Measurements from ENCODE around the gene CHKB. TPM values are rescaled to one million over a fixed set of nuclear protein-coding genes. Genes with fewer than 3 reads are reported as not detected.
A peak's percentile ranks its signal among the peaks of the same experiment; 100 is the strongest.

The CHKB gene
- total and polyA plus RNA-seq, 11 donors: 16.7 to 77.1 (median 35.6) TPM

- H3K4me3 ChIP-seq: peak overlapping the region in 8 of 12 donors; percentile 60 to 89 (median 81)
- 70 to 77% (median 72%) methylated on average over 19 of the region's 19 CpGs for WGBS, 4 donors
- TF ChIP-seq CTCF (IDR thresholded peaks at IDR 0.05): no peak
- TF ChIP-seq POLR2A (IDR thresholded peaks at IDR 0.05): no peak
- H3K27me3 ChIP-seq: peaks cover 0 to 65% (median 6%) of the 10 kb centered on the region in 9 donors
- DNase-seq (peak in 2 of 5 donors; percentile 17 to 22), ATAC-seq (no peak)
- H3K9me3 ChIP-seq: no peaks in the 10 kb centered on the region
- peaks cover 0 to 72% (median 20%) of the 10 kb centered on the region in 12 donors for H3K4me1 ChIP-seq
- H3K36me3 ChIP-seq: peaks cover 0 to 14% (median 0%) of the 10 kb centered on the region in 9 donors
- H3K27ac ChIP-seq: peak overlapping the region; percentile 78 to 98 (median 94)
- intact Hi-C loops (cut with DNase I): no loop called here
These were observed 49.5 kb downstream of the CHKB start for GRCh38 chr22:50532824-50533796.

- H3K27ac ChIP-seq: peak overlapping the region; percentile 78 to 98 (median 94)
- intact Hi-C loops (cut with DNase I): no loop called here
These were observed 50.5 kb downstream of the CHKB start for GRCh38 chr22:50531962-50532674.

GRCh38 chr22:50531546-50531961, 51.1 kb downstream of the CHKB start:
- Histone ChIP-seq H3K27me3 (peaks cover 0 to 61% (median 6%) of the 10 kb centered on the region in 9 donors), H3K36me3 (peaks cover 0 to 17% (median 0%) of the 10 kb centered on the region in 9 donors), H3K4me3 (peak overlapping the region; percentile 45 to 89 (median 72)), H3K4me1 (peaks cover 0 to 72% (median 26%) of the 10 kb centered on the region in 12 donors), H3K9me3 (no peaks in the 10 kb centered on the region), H3K27ac (peak overlapping the region; percentile 78 to 98 (median 94))
- DNase-seq (peak in 4 of 5 donors; percentile 66 to 86 (median 74)), ATAC-seq (peak in 3 of 4 donors; percentile 6 to 29 (median 14))
- WGBS, 4 donors: 0 to 2% (median 1%) methylated on average over 16 to 44 of the region's 44 CpGs
- TF ChIP-seq POLR2A (IDR thresholded peaks at IDR 0.05) (no peak), CTCF (IDR thresholded peaks at IDR 0.05) (no peak)
- intact Hi-C loops (cut with DNase I): no loop called here

More at GRCh38 chr22:50531962-50532674, 50.5 kb downstream of the CHKB start:
- 2 to 9% (median 6%) methylated on average over 21 to 56 of the region's 56 CpGs for WGBS, 4 donors
- H3K4me3 ChIP-seq: peak overlapping the region; percentile 45 to 89 (median 72)
- peak; percentile 57 to 75 (median 66) for ATAC-seq
- H3K4me1 ChIP-seq: peaks cover 0 to 72% (median 22%) of the 10 kb centered on the region in 12 donors
- peak; percentile 87 to 90 (median 89) for DNase-seq
- peaks cover 0 to 61% (median 6%) of the 10 kb centered on the region in 9 donors for H3K27me3 ChIP-seq
- H3K9me3 ChIP-seq: no peaks in the 10 kb centered on the region
- peak in 1 of 2 donors; percentile 35 for TF ChIP-seq POLR2A (IDR thresholded peaks at IDR 0.05)
- TF ChIP-seq CTCF (IDR thresholded peaks at IDR 0.05): no peak
- peaks cover 0 to 17% (median 0%) of the 10 kb centered on the region in 9 donors for H3K36me3 ChIP-seq
